ENCODE measurements around the gene HYAL3. TPM values are rescaled to one million over a fixed set of nuclear protein-coding genes. Genes with fewer than 3 reads are reported as not detected.
A peak's percentile ranks its signal among the peaks of the same experiment; 100 is the strongest.

HYAL3 gene
- total and polyA plus RNA-seq, 2 donors (not counting 1 experiment from before 2014, with no cell fraction given): 3.7 to 4.2 TPM

GRCh38 chr3:50242851-50243542 lies 56.2 kb downstream of the HYAL3 start:
- Histone ChIP-seq H3K36me3 (replicated peaks in 1 of 2; ENCODE audit: control extremely low read depth in 1 of 2, control insufficient read depth in 1 of 2, extremely low read depth in 1 of 2, insufficient read depth in 2 of 2, low read length in 1 of 2) (peaks cover 0 to 53% of the 10 kb centered on the region in 2 experiments), H3K4me1 (ENCODE audit: control insufficient read depth in 2 of 2, insufficient read depth in 2 of 2, low read length in 2 of 2) (peaks cover 84 to 96% of the 10 kb centered on the region in 2 donors), H3K4me2 (replicated peaks; ENCODE audit: low read depth, low read length, poor library complexity, severe bottlenecking) (peak overlapping the region; percentile 76), H3K27me3 (replicated peaks in 1 of 4; ENCODE audit: control extremely low read depth in 1 of 4, control insufficient read depth in 3 of 4, insufficient read depth in 4 of 4, low read length in 3 of 4) (no peaks in the 10 kb centered on the region), H3K4me3 (ENCODE audit: control extremely low read depth in 1 of 5, extremely low read depth in 1 of 5, insufficient read depth in 1 of 5, low read depth in 2 of 5, low read length in 4 of 5) (peak overlapping the region; percentile 25 to 52 (median 42)), H4K20me1 (ENCODE audit: control insufficient read depth, insufficient read depth, low read length, poor library complexity, severe bottlenecking) (peaks cover 94% of the 10 kb centered on the region), H3K27ac (ENCODE audit: low read length in 2 of 2) (peak overlapping the region; percentile 81 to 91), H3K79me2 (ENCODE audit: control insufficient read depth, insufficient read depth, low read length) (peaks cover 100% of the 10 kb centered on the region), H3K9ac (ENCODE audit: low read length) (peak overlapping the region; percentile 61), H3K9me3 (ENCODE audit: control extremely low read depth in 1 of 3, control insufficient read depth in 2 of 3, insufficient read depth in 1 of 3, low read length in 2 of 3) (no peaks in the 10 kb centered on the region), H2AFZ (ENCODE audit: insufficient read depth, low read depth, low read length, poor library complexity, severe bottlenecking) (no peak overlapping the region)
- ChIA-PET CTCF (interaction anchor here (0.7 to 27.3 kb wide), 10 partner anchors 6 to 98 kb away, joined by 3 to 596 read pairs (median 6); partner anchors contain the start of genes GNAI2, GNAT1 and RASSF1), POLR2A (interaction anchor here (0.5 to 1.5 kb wide), 8 partner anchors 7 to 1232 kb away, joined by 3 to 8 read pairs (median 4); partner anchors contain the start of gene GNAI2)
- Mint-ChIP-seq H3K27ac (peak overlapping the region; percentile 98), H3K4me3 (peak overlapping the region; percentile 88), H3K4me1 (peaks cover 85% of the 10 kb centered on the region), H3K9me3 (ENCODE audit: insufficient read depth) (no peaks in the 10 kb centered on the region), H3K27me3 (no peaks in the 10 kb centered on the region)
- peak; percentile 72 for ATAC-seq (ENCODE audit: low read depth)
- TF ChIP-seq CTCF (IDR thresholded peaks at IDR 0.05) (peak; percentile 40), EZH2 (IDR thresholded peaks at IDR 0.05; ENCODE audit: borderline replicate concordance, insufficient read depth, low read depth, low read length, poor library complexity, severe bottlenecking) (no peak)
- WGBS (ENCODE audit: insufficient coverage): 11% methylated on average over 14 of the region's 14 CpGs
- intact Hi-C loops (cut with micrococcal nuclease): no loop called here
- DNase-seq: peak; percentile 86

Other genes with a start within 250 kb of the HYAL3 start
- gene RBM5, start 210.5 kb downstream of the HYAL3 start, total RNA-seq: 464 and 493 TPM in 2 replicates
- gene RBM5, start 210.5 kb downstream of the HYAL3 start, polyA plus RNA-seq: 405 and 495 TPM in 2 replicates
- gene SEMA3F, start 144.1 kb downstream of the HYAL3 start, total RNA-seq: 0.27 TPM in 1 of 2 replicates, not detected in the other
- gene SEMA3F, start 144.1 kb downstream of the HYAL3 start, polyA plus RNA-seq: 0.26 TPM in 1 of 2 replicates, not detected in the other
- gene GNAT1, start 107.8 kb downstream of the HYAL3 start, total RNA-seq: not detected in 2 replicates
- not detected in 2 replicates for gene GNAT1, start 107.8 kb downstream of the HYAL3 start, polyA plus RNA-seq
- gene SLC38A3, start 94.1 kb downstream of the HYAL3 start, total RNA-seq: not detected in 2 replicates
- 0.17 TPM in 1 of 2 replicates, not detected in the other for gene SLC38A3, start 94.1 kb downstream of the HYAL3 start, polyA plus RNA-seq
- gene GNAI2, start 63.2 kb downstream of the HYAL3 start, total RNA-seq: 295 and 302 TPM in 2 replicates
- 384 and 491 TPM in 2 replicates for gene GNAI2, start 63.2 kb downstream of the HYAL3 start, polyA plus RNA-seq
- gene SEMA3B, start 30.3 kb downstream of the HYAL3 start, total RNA-seq: 0.34 and 0.51 TPM in 2 replicates
- gene SEMA3B, start 30.3 kb downstream of the HYAL3 start, polyA plus RNA-seq: 0.52 and 1.2 TPM in 2 replicates
- gene LSMEM2, start 20.3 kb downstream of the HYAL3 start, total RNA-seq: not detected in 2 replicates
- not detected in 2 replicates for gene LSMEM2, start 20.3 kb downstream of the HYAL3 start, polyA plus RNA-seq
- 55.8 and 63.4 TPM in 2 replicates for gene IFRD2, start 7.0 kb downstream of the HYAL3 start, total RNA-seq
- gene IFRD2, start 7.0 kb downstream of the HYAL3 start, polyA plus RNA-seq: 71.0 and 80.1 TPM in 2 replicates
- gene NAA80, start within 50 bp of the HYAL3 start, total RNA-seq: 33.8 and 37.8 TPM in 2 replicates
- 42.3 and 49.0 TPM in 2 replicates for gene NAA80, start within 50 bp of the HYAL3 start, polyA plus RNA-seq
- gene HYAL1, start 4.2 kb upstream of the HYAL3 start, total RNA-seq: 0.19 and 0.30 TPM in 2 replicates
- gene HYAL1, start 4.2 kb upstream of the HYAL3 start, polyA plus RNA-seq: 0.12 TPM in 1 of 2 replicates, not detected in the other
- gene HYAL2, start 23.3 kb upstream of the HYAL3 start, total RNA-seq: 2.8 and 4.2 TPM in 2 replicates
- 2.5 and 5.1 TPM in 2 replicates for gene HYAL2, start 23.3 kb upstream of the HYAL3 start, polyA plus RNA-seq
- 25.5 and 28.2 TPM in 2 replicates for gene TUSC2, start 28.8 kb upstream of the HYAL3 start, total RNA-seq
- gene TUSC2, start 28.8 kb upstream of the HYAL3 start, polyA plus RNA-seq: 24.0 and 29.3 TPM in 2 replicates
- 121 and 124 TPM in 2 replicates for gene RASSF1, start 41.4 kb upstream of the HYAL3 start, total RNA-seq
- 223 and 310 TPM in 2 replicates for gene RASSF1, start 41.4 kb upstream of the HYAL3 start, polyA plus RNA-seq
- 1.8 and 3.3 TPM in 2 replicates for gene ZMYND10, start 46.3 kb upstream of the HYAL3 start, total RNA-seq
- 2.4 and 3.4 TPM in 2 replicates for gene ZMYND10, start 46.3 kb upstream of the HYAL3 start, polyA plus RNA-seq
- gene NPRL2, start 51.4 kb upstream of the HYAL3 start, total RNA-seq: 29.6 and 31.3 TPM in 2 replicates
- gene NPRL2, start 51.4 kb upstream of the HYAL3 start, polyA plus RNA-seq: 64.6 and 64.9 TPM in 2 replicates
- gene CYB561D2, start 51.5 kb upstream of the HYAL3 start, total RNA-seq: 36.1 and 39.5 TPM in 2 replicates
- gene CYB561D2, start 51.5 kb upstream of the HYAL3 start, polyA plus RNA-seq: 58.6 and 78.9 TPM in 2 replicates
- 26.2 and 27.2 TPM in 2 replicates for gene TMEM115, start 60.1 kb upstream of the HYAL3 start, total RNA-seq
- 10.6 and 19.8 TPM in 2 replicates for gene TMEM115, start 60.1 kb upstream of the HYAL3 start, polyA plus RNA-seq
- gene CACNA2D2, start 204.2 kb upstream of the HYAL3 start, total RNA-seq: 0.85 and 1.2 TPM in 2 replicates
- gene CACNA2D2, start 204.2 kb upstream of the HYAL3 start, polyA plus RNA-seq: 0.66 and 0.69 TPM in 2 replicates

Data from B cell (primary cell).